ENCODE measurements around the gene LSAMP. TPM values are rescaled to one million over a fixed set of nuclear protein-coding genes. Genes with fewer than 3 reads are reported as not detected.

LSAMP gene
- total and polyA plus RNA-seq, 2 donors (not counting 3 experiments of a cell fraction or from before 2014, with no cell fraction given): not detected

DNA sequence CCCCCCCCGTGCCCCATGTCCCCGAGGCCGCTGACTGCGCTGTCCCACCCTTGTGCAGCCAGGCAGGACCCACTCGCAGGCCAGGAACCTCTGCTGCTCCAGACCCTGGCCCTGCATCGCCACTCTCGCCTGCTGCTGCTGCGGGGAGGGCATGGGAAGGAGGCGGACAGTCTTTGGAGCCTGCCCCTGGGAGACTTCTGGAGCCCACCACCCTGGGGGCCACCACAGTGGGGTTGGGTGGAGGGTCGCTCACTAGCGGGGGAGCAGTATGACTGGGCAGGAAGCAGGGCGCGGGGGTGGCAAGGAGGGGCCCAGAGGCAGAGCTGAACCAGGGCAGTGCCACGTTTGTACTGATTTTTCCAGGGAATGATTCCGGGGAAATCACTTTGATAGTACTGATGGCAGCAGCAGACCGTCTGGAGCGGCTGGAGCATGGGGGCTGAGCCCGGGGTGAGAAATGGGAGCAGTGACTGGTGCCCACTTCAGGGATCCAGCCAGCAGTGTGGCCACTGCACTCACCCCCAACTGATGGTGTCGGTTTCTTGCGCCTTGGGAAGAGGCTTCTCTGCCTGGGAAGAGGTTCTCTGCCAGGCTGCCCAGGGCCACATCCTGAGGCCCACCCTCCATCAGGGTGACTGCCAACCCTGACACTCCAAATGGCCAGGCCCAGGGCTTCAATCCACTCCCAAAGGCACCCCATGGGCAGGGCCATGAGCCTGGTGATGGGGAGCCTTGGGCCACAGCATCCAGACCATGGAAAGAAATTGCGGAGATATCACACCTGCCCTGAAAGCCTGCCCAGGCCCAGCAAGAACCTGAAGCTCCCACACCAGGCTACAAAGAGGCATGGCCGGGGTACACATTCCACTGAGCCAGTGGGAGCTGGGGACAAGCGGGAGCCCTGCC lies 53.7 kb downstream of the LSAMP start:
- BruUV-seq (replicated peaks): no TSS peak
- H3K27ac ChIP-seq (ENCODE audit: insufficient read depth, low read depth, low read length): no peak overlapping the region
- H3K4me1 ChIP-seq (ENCODE audit: control insufficient read depth, extremely low read depth, insufficient read depth, low read length): no peaks in the 10 kb centered on the region
- FAIRE-seq: no peak
- H3K4me3 ChIP-seq (replicated peaks in 1 of 3; ENCODE audit: insufficient read depth in 1 of 3, low read depth in 1 of 3, low read length in 3 of 3): no peak overlapping the region
- no peak overlapping the region for H3K9ac ChIP-seq (replicated peaks; ENCODE audit: extremely low read depth, insufficient read depth, low read length)
- intact Hi-C loops (cut with micrococcal nuclease) (no loop called here), dilution Hi-C loops (cut with MboI; ENCODE audit: extremely low pct_ligation_motif_present, low sequenced_read_pairs) (no loop called here)
- no peaks in the 10 kb centered on the region for H3K36me3 ChIP-seq (ENCODE audit: control insufficient read depth in 2 of 2, extremely low read depth in 1 of 2, insufficient read depth in 2 of 2, low read length in 2 of 2)
- POLR2A ChIA-PET: no interaction called here
- no peaks in the 10 kb centered on the region for H3K79me2 ChIP-seq (ENCODE audit: control insufficient read depth, insufficient read depth, low read length)
- peaks cover 6% of the 10 kb centered on the region for H3K9me3 ChIP-seq (replicated peaks; ENCODE audit: control insufficient read depth, insufficient read depth, low read length)
- no peak overlapping the region for H2AFZ ChIP-seq (ENCODE audit: low read depth, low read length)
- H4K20me1 ChIP-seq (replicated peaks; ENCODE audit: control insufficient read depth, extremely low read depth, insufficient read depth, low read length): no peaks in the 10 kb centered on the region
- no peak overlapping the region for H3K4me2 ChIP-seq (ENCODE audit: insufficient read depth, low read length)
- H3K27me3 ChIP-seq (ENCODE audit: control insufficient read depth in 2 of 2, insufficient read depth in 2 of 2, low read length in 2 of 2): no peaks in the 10 kb centered on the region
- H3K9me1 ChIP-seq (replicated peaks; ENCODE audit: control insufficient read depth, extremely low read depth, insufficient read depth, low read length): no peaks in the 10 kb centered on the region
- TF ChIP-seq POLR2AphosphoS5 (IDR thresholded peaks at IDR 0.05; ENCODE audit: insufficient read depth, low read depth, low read length) (no peak), MYC (IDR thresholded peaks at IDR 0.05; ENCODE audit: low read depth, low read length) (no peak), EZH2 (IDR thresholded peaks at IDR 0.05; ENCODE audit: borderline replicate concordance, low read depth, low read length, severe bottlenecking) (no peak), FOS (IDR thresholded peaks at IDR 0.05; ENCODE audit: borderline replicate concordance, insufficient read depth, low read length) (no peak), POLR2A (IDR thresholded peaks at IDR 0.05; ENCODE audit: low read depth, low read length) (no peak), JUN (IDR thresholded peaks at IDR 0.05; ENCODE audit: borderline replicate concordance, insufficient read depth, insufficient read length, low read depth) (no peak), GATA2 (IDR thresholded peaks at IDR 0.05; ENCODE audit: insufficient read depth, insufficient read length, low read depth, low read length) (no peak)
- TF ChIP-seq, protein P1, sequence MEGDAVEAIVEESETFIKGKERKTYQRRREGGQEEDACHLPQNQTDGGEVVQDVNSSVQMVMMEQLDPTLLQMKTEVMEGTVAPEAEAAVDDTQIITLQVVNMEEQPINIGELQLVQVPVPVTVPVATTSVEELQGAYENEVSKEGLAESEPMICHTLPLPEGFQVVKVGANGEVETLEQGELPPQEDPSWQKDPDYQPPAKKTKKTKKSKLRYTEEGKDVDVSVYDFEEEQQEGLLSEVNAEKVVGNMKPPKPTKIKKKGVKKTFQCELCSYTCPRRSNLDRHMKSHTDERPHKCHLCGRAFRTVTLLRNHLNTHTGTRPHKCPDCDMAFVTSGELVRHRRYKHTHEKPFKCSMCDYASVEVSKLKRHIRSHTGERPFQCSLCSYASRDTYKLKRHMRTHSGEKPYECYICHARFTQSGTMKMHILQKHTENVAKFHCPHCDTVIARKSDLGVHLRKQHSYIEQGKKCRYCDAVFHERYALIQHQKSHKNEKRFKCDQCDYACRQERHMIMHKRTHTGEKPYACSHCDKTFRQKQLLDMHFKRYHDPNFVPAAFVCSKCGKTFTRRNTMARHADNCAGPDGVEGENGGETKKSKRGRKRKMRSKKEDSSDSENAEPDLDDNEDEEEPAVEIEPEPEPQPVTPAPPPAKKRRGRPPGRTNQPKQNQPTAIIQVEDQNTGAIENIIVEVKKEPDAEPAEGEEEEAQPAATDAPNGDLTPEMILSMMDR (IDR thresholded peaks at IDR 0.05; ENCODE audit: extremely low read depth in 1 of 2, insufficient read depth in 1 of 2, low read depth in 1 of 2, low read length in 2 of 2): no peak
- TF ChIP-seq, protein P2, sequence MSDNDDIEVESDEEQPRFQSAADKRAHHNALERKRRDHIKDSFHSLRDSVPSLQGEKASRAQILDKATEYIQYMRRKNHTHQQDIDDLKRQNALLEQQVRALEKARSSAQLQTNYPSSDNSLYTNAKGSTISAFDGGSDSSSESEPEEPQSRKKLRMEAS (IDR thresholded peaks at IDR 0.05; ENCODE audit: insufficient read depth, insufficient read length): no peak
- CTCF ChIA-PET: no interaction called here
- no peak for DNase-seq (ENCODE audit: low read depth, low spot score)
